ENCODE results near the gene BST2. TPM values are rescaled to one million over a fixed set of nuclear protein-coding genes. Genes with fewer than 3 reads are reported as not detected.

Gene BST2
- total and polyA plus RNA-seq, 10 of the 15 experiments (the other 5 are each of a cell fraction or from before 2014, with no cell fraction given), result 16.6 to 372 (median 264) TPM

DNA sequence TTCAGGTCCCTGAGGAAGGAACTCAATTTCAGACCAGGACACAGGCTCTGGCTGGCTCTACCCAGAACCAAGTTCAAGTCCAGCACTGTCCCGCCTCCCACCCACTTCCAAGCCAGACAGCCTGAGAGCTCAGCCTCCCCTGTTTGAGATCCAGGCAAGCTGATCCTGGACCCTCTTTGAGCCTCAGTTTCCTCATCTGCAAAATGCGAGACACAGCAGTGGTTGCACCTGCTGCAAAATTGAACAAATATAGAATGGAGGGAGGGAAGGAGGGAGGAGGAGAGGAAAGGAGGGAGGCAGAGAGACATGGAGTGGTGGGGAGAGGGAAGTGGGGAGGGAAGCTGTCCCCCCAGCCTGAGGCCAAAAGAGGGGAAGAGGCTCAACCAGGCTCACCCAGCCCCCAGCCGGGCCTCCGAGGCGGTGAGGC lies 42.3 kb upstream of the BST2 start:
- peaks cover 2 to 5% of the 10 kb centered on the region in 2 experiments; a peak in 3 of 4 replicates for H3K27me3 ChIP-seq (replicated peaks in 1 of 2; ENCODE audit: control insufficient read depth in 2 of 2, insufficient read depth in 2 of 2, low read length in 1 of 2)
- intact Hi-C loops (cut with micrococcal nuclease; ENCODE audit: unreplicated experiment) (loop anchor here (10.0 kb wide), 1 partner anchor 407 kb away; the partner anchor contains the start of gene RPL18A), in situ Hi-C loops (cut with MboI) (no loop called here)
- DNase-seq (ENCODE audit: low read depth, low spot score) (no peak), FAIRE-seq (no peak), ATAC-seq (no peak)
- peaks cover 11% of the 10 kb centered on the region for H3K4me1 ChIP-seq (ENCODE audit: control insufficient read depth, insufficient read depth, low read length)
- TF ChIP-seq, protein P1, sequence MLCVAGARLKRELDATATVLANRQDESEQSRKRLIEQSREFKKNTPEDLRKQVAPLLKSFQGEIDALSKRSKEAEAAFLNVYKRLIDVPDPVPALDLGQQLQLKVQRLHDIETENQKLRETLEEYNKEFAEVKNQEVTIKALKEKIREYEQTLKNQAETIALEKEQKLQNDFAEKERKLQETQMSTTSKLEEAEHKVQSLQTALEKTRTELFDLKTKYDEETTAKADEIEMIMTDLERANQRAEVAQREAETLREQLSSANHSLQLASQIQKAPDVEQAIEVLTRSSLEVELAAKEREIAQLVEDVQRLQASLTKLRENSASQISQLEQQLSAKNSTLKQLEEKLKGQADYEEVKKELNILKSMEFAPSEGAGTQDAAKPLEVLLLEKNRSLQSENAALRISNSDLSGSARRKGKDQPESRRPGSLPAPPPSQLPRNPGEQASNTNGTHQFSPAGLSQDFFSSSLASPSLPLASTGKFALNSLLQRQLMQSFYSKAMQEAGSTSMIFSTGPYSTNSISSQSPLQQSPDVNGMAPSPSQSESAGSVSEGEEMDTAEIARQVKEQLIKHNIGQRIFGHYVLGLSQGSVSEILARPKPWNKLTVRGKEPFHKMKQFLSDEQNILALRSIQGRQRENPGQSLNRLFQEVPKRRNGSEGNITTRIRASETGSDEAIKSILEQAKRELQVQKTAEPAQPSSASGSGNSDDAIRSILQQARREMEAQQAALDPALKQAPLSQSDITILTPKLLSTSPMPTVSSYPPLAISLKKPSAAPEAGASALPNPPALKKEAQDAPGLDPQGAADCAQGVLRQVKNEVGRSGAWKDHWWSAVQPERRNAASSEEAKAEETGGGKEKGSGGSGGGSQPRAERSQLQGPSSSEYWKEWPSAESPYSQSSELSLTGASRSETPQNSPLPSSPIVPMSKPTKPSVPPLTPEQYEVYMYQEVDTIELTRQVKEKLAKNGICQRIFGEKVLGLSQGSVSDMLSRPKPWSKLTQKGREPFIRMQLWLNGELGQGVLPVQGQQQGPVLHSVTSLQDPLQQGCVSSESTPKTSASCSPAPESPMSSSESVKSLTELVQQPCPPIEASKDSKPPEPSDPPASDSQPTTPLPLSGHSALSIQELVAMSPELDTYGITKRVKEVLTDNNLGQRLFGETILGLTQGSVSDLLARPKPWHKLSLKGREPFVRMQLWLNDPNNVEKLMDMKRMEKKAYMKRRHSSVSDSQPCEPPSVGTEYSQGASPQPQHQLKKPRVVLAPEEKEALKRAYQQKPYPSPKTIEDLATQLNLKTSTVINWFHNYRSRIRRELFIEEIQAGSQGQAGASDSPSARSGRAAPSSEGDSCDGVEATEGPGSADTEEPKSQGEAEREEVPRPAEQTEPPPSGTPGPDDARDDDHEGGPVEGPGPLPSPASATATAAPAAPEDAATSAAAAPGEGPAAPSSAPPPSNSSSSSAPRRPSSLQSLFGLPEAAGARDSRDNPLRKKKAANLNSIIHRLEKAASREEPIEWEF (IDR thresholded peaks at IDR 0.05; ENCODE audit: insufficient replicate concordance, low read depth, low read length), result no peak
- TF ChIP-seq, protein P2, sequence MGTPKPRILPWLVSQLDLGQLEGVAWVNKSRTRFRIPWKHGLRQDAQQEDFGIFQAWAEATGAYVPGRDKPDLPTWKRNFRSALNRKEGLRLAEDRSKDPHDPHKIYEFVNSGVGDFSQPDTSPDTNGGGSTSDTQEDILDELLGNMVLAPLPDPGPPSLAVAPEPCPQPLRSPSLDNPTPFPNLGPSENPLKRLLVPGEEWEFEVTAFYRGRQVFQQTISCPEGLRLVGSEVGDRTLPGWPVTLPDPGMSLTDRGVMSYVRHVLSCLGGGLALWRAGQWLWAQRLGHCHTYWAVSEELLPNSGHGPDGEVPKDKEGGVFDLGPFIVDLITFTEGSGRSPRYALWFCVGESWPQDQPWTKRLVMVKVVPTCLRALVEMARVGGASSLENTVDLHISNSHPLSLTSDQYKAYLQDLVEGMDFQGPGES (IDR thresholded peaks at IDR 0.05), result no peak
- TF ChIP-seq HCFC1 (IDR thresholded peaks at IDR 0.05; ENCODE audit: low read length), result no peak
- TF ChIP-seq ZBED1 (IDR thresholded peaks at IDR 0.05; ENCODE audit: borderline replicate concordance), result no peak
- TF ChIP-seq TCF12 (IDR thresholded peaks at IDR 0.05; ENCODE audit: low read depth, low read length), result no peak
- TF ChIP-seq POLR2A (IDR thresholded peaks at IDR 0.05; ENCODE audit: low read depth, low read length), result no peak
- TF ChIP-seq RB1 (IDR thresholded peaks at IDR 0.05; ENCODE audit: borderline replicate concordance), result no peak
- no peak for TF ChIP-seq GATAD2B (conservative IDR thresholded peaks at IDR 0.05; ENCODE audit: low read depth)
- TF ChIP-seq CREM (IDR thresholded peaks at IDR 0.05; ENCODE audit: low read depth), result no peak
- TF ChIP-seq CHD1 (IDR thresholded peaks at IDR 0.05; ENCODE audit: low read depth, low read length), result no peak
- TF ChIP-seq RAD21 (IDR thresholded peaks at IDR 0.05; ENCODE audit: insufficient read depth, low read depth, low read length), result no peak
- no TSS peak for BruUV-seq (replicated peaks)
- no peaks in the 10 kb centered on the region for H3K36me3 ChIP-seq (ENCODE audit: control insufficient read depth in 2 of 2, insufficient read depth in 2 of 2, low read length in 1 of 2)
- H3K79me2 ChIP-seq (ENCODE audit: control insufficient read depth, insufficient read depth, low read length), result no peaks in the 10 kb centered on the region
- H2AFZ ChIP-seq (ENCODE audit: control insufficient read depth, low read depth, low read length), result no peak overlapping the region
- POLR2A ChIA-PET, result no interaction called here
- no peaks in the 10 kb centered on the region; the same call in 2 of the 3 replicates for H3K9me3 ChIP-seq (replicated peaks; ENCODE audit: control insufficient read depth, insufficient read depth, low read length)
- RAD21 ChIA-PET (ENCODE audit: unreplicated experiment), result no interaction called here
- SMC1A ChIA-PET (ENCODE audit: uncharacterized antibody, unreplicated experiment), result no interaction called here
- H3K4me2 ChIP-seq (ENCODE audit: control insufficient read depth, insufficient read depth), result no peak overlapping the region
- 27% methylated on average over 4 of the region's 5 CpGs for WGBS (ENCODE audit: insufficient coverage, insufficient replicate concordance, low lambda C conversion rate, missing lambda C conversion rate)
- no peak overlapping the region for H3K9ac ChIP-seq (ENCODE audit: control insufficient read depth, insufficient read depth, low read length)
- H3K27ac ChIP-seq (ENCODE audit: control insufficient read depth, insufficient read depth), result no peak overlapping the region
- CTCF ChIA-PET, result interaction anchor here (2.8 kb wide), 1 partner anchor 18 kb away, joined by 12 read pairs; no protein-coding TSS in a partner anchor
- no peak overlapping the region for H3K4me3 ChIP-seq
- H4K20me1 ChIP-seq (ENCODE audit: control insufficient read depth, insufficient read depth), result no peaks in the 10 kb centered on the region; the same call in 1 of the 2 replicates
